ENCODE results near the gene SLC16A4. TPM values are rescaled to one million over a fixed set of nuclear protein-coding genes. Genes with fewer than 3 reads are reported as not detected.

The SLC16A4 gene
- total RNA-seq, 1 donor from 2014 or later: 6.4 TPM

DNA sequence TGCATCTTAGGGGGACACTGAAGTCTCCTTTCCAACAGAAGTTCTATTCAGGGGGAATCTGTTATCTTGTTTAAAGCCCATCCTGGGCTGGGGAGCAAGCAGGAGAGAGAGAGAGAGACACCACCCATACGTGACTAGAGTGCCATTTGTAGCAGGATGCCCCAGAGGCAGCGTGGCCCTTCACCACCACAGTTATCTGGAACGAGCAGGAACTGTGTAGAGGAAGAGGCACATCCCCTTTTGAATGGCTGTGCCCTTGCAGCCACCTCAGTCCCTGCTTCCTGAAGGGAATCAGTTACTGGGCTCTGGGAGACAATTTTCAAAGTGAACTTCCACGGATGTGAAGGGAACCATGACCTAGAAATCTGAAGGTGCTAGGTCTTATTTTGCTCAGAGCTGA is 36.0 kb upstream of the SLC16A4 start:
- H3K4me1 ChIP-seq: peaks cover 5% of the 10 kb centered on the region
- no peak overlapping the region for H3K4me3 ChIP-seq
- TF ChIP-seq, protein P1, sequence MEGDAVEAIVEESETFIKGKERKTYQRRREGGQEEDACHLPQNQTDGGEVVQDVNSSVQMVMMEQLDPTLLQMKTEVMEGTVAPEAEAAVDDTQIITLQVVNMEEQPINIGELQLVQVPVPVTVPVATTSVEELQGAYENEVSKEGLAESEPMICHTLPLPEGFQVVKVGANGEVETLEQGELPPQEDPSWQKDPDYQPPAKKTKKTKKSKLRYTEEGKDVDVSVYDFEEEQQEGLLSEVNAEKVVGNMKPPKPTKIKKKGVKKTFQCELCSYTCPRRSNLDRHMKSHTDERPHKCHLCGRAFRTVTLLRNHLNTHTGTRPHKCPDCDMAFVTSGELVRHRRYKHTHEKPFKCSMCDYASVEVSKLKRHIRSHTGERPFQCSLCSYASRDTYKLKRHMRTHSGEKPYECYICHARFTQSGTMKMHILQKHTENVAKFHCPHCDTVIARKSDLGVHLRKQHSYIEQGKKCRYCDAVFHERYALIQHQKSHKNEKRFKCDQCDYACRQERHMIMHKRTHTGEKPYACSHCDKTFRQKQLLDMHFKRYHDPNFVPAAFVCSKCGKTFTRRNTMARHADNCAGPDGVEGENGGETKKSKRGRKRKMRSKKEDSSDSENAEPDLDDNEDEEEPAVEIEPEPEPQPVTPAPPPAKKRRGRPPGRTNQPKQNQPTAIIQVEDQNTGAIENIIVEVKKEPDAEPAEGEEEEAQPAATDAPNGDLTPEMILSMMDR (IDR thresholded peaks at IDR 0.05): no peak
- TF ChIP-seq POLR2AphosphoS5 (IDR thresholded peaks at IDR 0.05; ENCODE audit: insufficient read depth in 1 of 2, low read depth in 1 of 2): no peak
- no peak for TF ChIP-seq POLR2A (IDR thresholded peaks at IDR 0.05)
- DNase-seq (ENCODE audit: extremely low spot score in 2 of 2): no peak
- intact Hi-C loops (cut with DNase I): no loop called here
- H3K27ac ChIP-seq: no peak overlapping the region
- H3K27me3 ChIP-seq: no peaks in the 10 kb centered on the region
- H3K9me3 ChIP-seq: no peaks in the 10 kb centered on the region
- no peaks in the 10 kb centered on the region for H3K36me3 ChIP-seq

GRCh38 chr1:110425612-110426152 is 34.9 kb upstream of the SLC16A4 start:
- Histone ChIP-seq H3K36me3 (no peaks in the 10 kb centered on the region), H3K4me3 (no peak overlapping the region), H3K27ac (no peak overlapping the region), H3K4me1 (peaks cover 5% of the 10 kb centered on the region), H3K27me3 (no peaks in the 10 kb centered on the region), H3K9me3 (no peaks in the 10 kb centered on the region)
- intact Hi-C loops (cut with DNase I): loop anchor here (2.0 kb wide), 1 partner anchor 35 kb away; the partner anchor contains the start of gene SLC16A4
- TF ChIP-seq, protein P1 (IDR thresholded peaks at IDR 0.05): no peak
- TF ChIP-seq POLR2AphosphoS5 (IDR thresholded peaks at IDR 0.05; ENCODE audit: insufficient read depth in 1 of 2, low read depth in 1 of 2) (no peak), POLR2A (IDR thresholded peaks at IDR 0.05) (no peak)
- DNase-seq (ENCODE audit: extremely low spot score in 2 of 2): no peak

- H3K9me3 ChIP-seq: no peaks in the 10 kb centered on the region
These were observed 34.1 kb upstream of the SLC16A4 start for GRCh38 chr1:110424699-110425611.

GRCh38 chr1:110420874-110421793 is 30.3 kb upstream of the SLC16A4 start:
- no peak overlapping the region for H3K27ac ChIP-seq
- intact Hi-C loops (cut with DNase I): no loop called here
- no peak for TF ChIP-seq POLR2AphosphoS5 (IDR thresholded peaks at IDR 0.05; ENCODE audit: insufficient read depth in 1 of 2, low read depth in 1 of 2)
- TF ChIP-seq POLR2A (IDR thresholded peaks at IDR 0.05): no peak
- TF ChIP-seq, protein P1 (IDR thresholded peaks at IDR 0.05): no peak
- no peaks in the 10 kb centered on the region for H3K27me3 ChIP-seq
- H3K4me1 ChIP-seq: peaks cover 5% of the 10 kb centered on the region
- H3K4me3 ChIP-seq: no peak overlapping the region
- H3K36me3 ChIP-seq: no peaks in the 10 kb centered on the region
- H3K9me3 ChIP-seq: no peaks in the 10 kb centered on the region
- DNase-seq (ENCODE audit: extremely low spot score in 2 of 2): no peak

More at GRCh38 chr1:110424699-110425611, 34.1 kb upstream of the SLC16A4 start:
- Histone ChIP-seq H3K27me3 (no peaks in the 10 kb centered on the region), H3K27ac (no peak overlapping the region), H3K4me1 (peaks cover 5% of the 10 kb centered on the region), H3K36me3 (no peaks in the 10 kb centered on the region), H3K4me3 (no peak overlapping the region)
- DNase-seq (ENCODE audit: extremely low spot score in 2 of 2): no peak
- no peak for TF ChIP-seq POLR2A (IDR thresholded peaks at IDR 0.05)
- TF ChIP-seq, protein P1 (IDR thresholded peaks at IDR 0.05): no peak
- intact Hi-C loops (cut with DNase I): loop anchor here (2.0 kb wide), 1 partner anchor 34 kb away; the partner anchor contains the start of gene SLC16A4

Data from vagina (tissue), 2 donors.